HG03280 (cell line): ENCODE results near the gene TMEM106B.
A peak's percentile ranks its signal among the peaks of the same experiment; 100 is the strongest.
"Not testable (repeated sequence)": the region's sequence is repeated elsewhere in the genome, so short reads cannot be mapped to it uniquely, and the experiment has no call there.

Source experiments
- ATAC-seq: cut with Tn5 transposase; IDR thresholded peaks from one replicate; pipeline ENCODE4 v1.9.1; 2021; ENCODE audit warnings: mild to moderate bottlenecking, moderate library complexity; ENCODE audit not compliant: unreplicated experiment

Gene TMEM106B

GRCh38 chr7:12211054-12211710 lies at the start of gene TMEM106B:
TSS of gene TMEM106B (plus strand) at chr7:12211294. CDS start at chr7:12214811, 3,517 bp downstream.
- ATAC-seq: peak; percentile 94

- no peak for ATAC-seq
Measured at GRCh38 chr7:12162415-12163113, 48.5 kb upstream of the TMEM106B start.

- ATAC-seq: not testable (repeated sequence)
Measured at GRCh38 chr7:12168065-12168464, 43.0 kb upstream of the TMEM106B start.

GRCh38 chr7:12169981-12170820 lies 40.9 kb upstream of the TMEM106B start:
- ATAC-seq: not testable (repeated sequence)

GRCh38 chr7:12173671-12174070 lies 37.4 kb upstream of the TMEM106B start:
- no peak for ATAC-seq

GRCh38 chr7:12174931-12175330 lies 36.2 kb upstream of the TMEM106B start:
- ATAC-seq: no peak

- ATAC-seq: no peak
Measured at GRCh38 chr7:12178317-12178716, 32.8 kb upstream of the TMEM106B start.

GRCh38 chr7:12194426-12194825 lies 16.7 kb upstream of the TMEM106B start:
- no peak for ATAC-seq

GRCh38 chr7:12196386-12196785 lies 14.7 kb upstream of the TMEM106B start:
- ATAC-seq: no peak

- ATAC-seq: no peak
Measured at GRCh38 chr7:12199363-12199762, 11.7 kb upstream of the TMEM106B start.

GRCh38 chr7:12207046-12207445 lies 4.0 kb upstream of the TMEM106B start:
- ATAC-seq: no peak

GRCh38 chr7:12209221-12209620 lies 1.9 kb upstream of the TMEM106B start:
- ATAC-seq: no peak

GRCh38 chr7:12210179-12211053 lies 678 bp upstream of the TMEM106B start:
- peak; percentile 38 for ATAC-seq

- ATAC-seq: no peak
Measured at GRCh38 chr7:12211711-12212485, 804 bp downstream of the TMEM106B start.

GRCh38 chr7:12217311-12217710 lies 6.2 kb downstream of the TMEM106B start:
- ATAC-seq: no peak

GRCh38 chr7:12220389-12221046 lies 9.4 kb downstream of the TMEM106B start:
- no peak for ATAC-seq

- no peak for ATAC-seq
Measured at GRCh38 chr7:12221414-12221813, 10.3 kb downstream of the TMEM106B start.

- ATAC-seq: peak; percentile 83
Measured at GRCh38 chr7:12222889-12223579, 11.9 kb downstream of the TMEM106B start.

GRCh38 chr7:12225017-12225416 lies 13.9 kb downstream of the TMEM106B start:
- ATAC-seq: not testable (repeated sequence)
